Effector memory CD4-positive, alpha-beta T cell (primary cell): ENCODE results near the gene ELK1.
"Not testable (repeated sequence)": the region's sequence is repeated elsewhere in the genome, so short reads cannot be mapped to it uniquely, and the experiment has no call there.

Experiments
- DNase-seq, 3 donors: peaks; one replicate each; pipeline ENCODE4 v3.0.0-alpha.2; 2020
- H3K27ac ChIP-seq: 2 replicates; pipeline ENCODE4 v1.7.0; 2013; ENCODE audit warnings: mild to moderate bottlenecking, low read length, moderate library complexity; ENCODE audit not compliant: insufficient read depth, poor library complexity, severe bottlenecking
- H3K27me3 ChIP-seq: replicated peaks from 2 replicates; pipeline ENCODE4 v1.7.0; 2013; ENCODE audit warnings: mild to moderate bottlenecking, low read length; ENCODE audit not compliant: insufficient read depth, control insufficient read depth, poor library complexity, severe bottlenecking
- H3K36me3 ChIP-seq: 2 replicates; pipeline ENCODE4 v1.7.0; 2013; ENCODE audit warnings: mild to moderate bottlenecking, low read length, moderate library complexity; ENCODE audit not compliant: control insufficient read depth, insufficient read depth
- H3K4me1 ChIP-seq: 2 replicates; pipeline ENCODE4 v1.7.0; 2013; ENCODE audit warnings: low read length, mild to moderate bottlenecking; ENCODE audit not compliant: control insufficient read depth, insufficient read depth, poor library complexity, severe bottlenecking
- H3K4me3 ChIP-seq: 2 replicates; pipeline ENCODE4 v1.7.0; 2013; ENCODE audit warnings: low read length, low read depth, mild to moderate bottlenecking; ENCODE audit not compliant: insufficient read depth, poor library complexity, severe bottlenecking
- H3K9me3 ChIP-seq: 2 replicates; pipeline ENCODE4 v1.7.0; 2013; ENCODE audit warnings: mild to moderate bottlenecking, low read length, moderate library complexity; ENCODE audit not compliant: control insufficient read depth
- total RNA-seq, 3 donors: gene quantifications; one replicate each; lab custom pipeline; 2026; lab: John Stamatoyannopoulos, UW

The ELK1 gene
- total RNA-seq: 30.2 to 47.9 (median 36.6) reads per million in 3 donors

- Histone ChIP-seq H3K27me3 (no peaks in the 10 kb centered on the region), H3K36me3 (no peaks in the 10 kb centered on the region), H3K4me1 (peaks cover 13% of the 10 kb centered on the region), H3K4me3 (peak within 1 kb of the TSS; percentile 68), H3K9me3 (no peaks in the 10 kb centered on the region), H3K27ac (peak within 1 kb of the TSS; percentile 70)
- peak; percentile 85 to 87 (median 86) for DNase-seq
Observed at GRCh38 chrX:47650164-47651042, at the start of gene ELK1. TSS of gene ELK1 (minus strand) at chrX:47650563. CDS start at chrX:47641441, 9,122 bp downstream.

GRCh38 chrX:47697181-47697580 lies 46.8 kb upstream of the ELK1 start:
- Histone ChIP-seq H3K4me3 (no peak overlapping the region), H3K27me3 (no peaks in the 10 kb centered on the region), H3K36me3 (no peaks in the 10 kb centered on the region), H3K9me3 (no peaks in the 10 kb centered on the region), H3K27ac (no peak overlapping the region), H3K4me1 (no peaks in the 10 kb centered on the region)
- no peak for DNase-seq

- no peaks in the 10 kb centered on the region for H3K9me3 ChIP-seq
- H3K4me1 ChIP-seq: no peaks in the 10 kb centered on the region
- no peak overlapping the region for H3K27ac ChIP-seq
- H3K27me3 ChIP-seq: no peaks in the 10 kb centered on the region
- H3K36me3 ChIP-seq: no peaks in the 10 kb centered on the region
- no peak for DNase-seq
- H3K4me3 ChIP-seq: no peak overlapping the region
Observed at GRCh38 chrX:47690175-47690574, 39.8 kb upstream of the ELK1 start.

GRCh38 chrX:47687263-47687662 lies 36.9 kb upstream of the ELK1 start:
- no peak overlapping the region for H3K27ac ChIP-seq
- no peaks in the 10 kb centered on the region for H3K4me1 ChIP-seq
- DNase-seq: no peak
- no peaks in the 10 kb centered on the region for H3K27me3 ChIP-seq
- H3K4me3 ChIP-seq: no peak overlapping the region
- no peaks in the 10 kb centered on the region for H3K9me3 ChIP-seq
- H3K36me3 ChIP-seq: no peaks in the 10 kb centered on the region

- H3K27me3 ChIP-seq: no peaks in the 10 kb centered on the region
- H3K36me3 ChIP-seq: no peaks in the 10 kb centered on the region
- H3K27ac ChIP-seq: no peak overlapping the region
- no peaks in the 10 kb centered on the region for H3K9me3 ChIP-seq
- no peaks in the 10 kb centered on the region for H3K4me1 ChIP-seq
- DNase-seq: no peak
- H3K4me3 ChIP-seq: no peak overlapping the region
Observed at GRCh38 chrX:47683829-47684205, 33.5 kb upstream of the ELK1 start.

GRCh38 chrX:47683184-47683828 lies 32.9 kb upstream of the ELK1 start:
- no peaks in the 10 kb centered on the region for H3K36me3 ChIP-seq
- H3K4me3 ChIP-seq: no peak overlapping the region
- H3K27me3 ChIP-seq: no peaks in the 10 kb centered on the region
- no peak overlapping the region for H3K27ac ChIP-seq
- H3K4me1 ChIP-seq: no peaks in the 10 kb centered on the region
- DNase-seq: no peak
- no peaks in the 10 kb centered on the region for H3K9me3 ChIP-seq

GRCh38 chrX:47675959-47676859 lies 25.8 kb upstream of the ELK1 start:
- H3K27ac ChIP-seq, H3K36me3 ChIP-seq, H3K9me3 ChIP-seq, H3K4me1 ChIP-seq, DNase-seq, H3K4me3 ChIP-seq, H3K27me3 ChIP-seq: not testable (repeated sequence)

- Histone ChIP-seq H3K9me3 (no peaks in the 10 kb centered on the region), H3K27me3 (no peaks in the 10 kb centered on the region), H3K36me3 (no peaks in the 10 kb centered on the region), H3K27ac (no peak overlapping the region), H3K4me1 (no peaks in the 10 kb centered on the region), H3K4me3 (no peak overlapping the region)
- DNase-seq: no peak
Observed at GRCh38 chrX:47674776-47675175, 24.4 kb upstream of the ELK1 start.

GRCh38 chrX:47665797-47666196 lies 15.4 kb upstream of the ELK1 start:
- H3K9me3 ChIP-seq, H3K36me3 ChIP-seq, H3K27ac ChIP-seq, H3K4me1 ChIP-seq, DNase-seq, H3K4me3 ChIP-seq, H3K27me3 ChIP-seq: not testable (repeated sequence)
